ENCODE measurements around the gene NT5DC4. TPM values are rescaled to one million over a fixed set of nuclear protein-coding genes. Genes with fewer than 3 reads are reported as not detected.

The NT5DC4 gene
- polyA plus RNA-seq, 2 of the 4 experiments (the other 2 are of a cell fraction), result not detected

GRCh38 chr2:112762276-112762675 lies 41.5 kb downstream of the NT5DC4 start:
- H3K9me3 ChIP-seq, result no peaks in the 10 kb centered on the region
- CTCF ChIA-PET, result interaction anchor here (0.9 to 4.2 kb wide), 3 partner anchors 13 to 179 kb away, joined by 3 to 30 read pairs (median 10); no protein-coding TSS in a partner anchor
- TF ChIP-seq RNF2 (IDR thresholded peaks at IDR 0.05; ENCODE audit: borderline replicate concordance, low read depth), result no peak
- no peak for TF ChIP-seq KDM5A (IDR thresholded peaks at IDR 0.05)
- TF ChIP-seq ZNF302 (CRISPR knock-in tag; IDR thresholded peaks at IDR 0.05), result no peak
- no peak for TF ChIP-seq RCOR1 (IDR thresholded peaks at IDR 0.05; ENCODE audit: low read depth, low read length)
- TF ChIP-seq USF2 (IDR thresholded peaks at IDR 0.05), result no peak
- TF ChIP-seq HES2 (IDR thresholded peaks at IDR 0.05), result no peak
- no peak for TF ChIP-seq ZC3H11A (IDR thresholded peaks at IDR 0.05)
- TF ChIP-seq CBX8 (IDR thresholded peaks at IDR 0.05), result no peak
- TF ChIP-seq FOSL2 (IDR thresholded peaks at IDR 0.05), result no peak
- no peak for TF ChIP-seq FOSL2 (CRISPR knock-in tag; IDR thresholded peaks at IDR 0.05)
- no peak for TF ChIP-seq GATA3 (IDR thresholded peaks at IDR 0.05; ENCODE audit: borderline replicate concordance)
- no peak for TF ChIP-seq JUNB (IDR thresholded peaks at IDR 0.05)
- TF ChIP-seq MAFK (IDR thresholded peaks at IDR 0.05; ENCODE audit: partially characterized antibody), result no peak
- no peak for TF ChIP-seq CBX2 (IDR thresholded peaks at IDR 0.05; ENCODE audit: borderline replicate concordance, low read depth)
- TF ChIP-seq JUN (IDR thresholded peaks at IDR 0.05), result no peak
- no peak for TF ChIP-seq KDM1A (IDR thresholded peaks at IDR 0.05; ENCODE audit: low read depth)
- TF ChIP-seq HOXB13 (CRISPR knock-in tag; IDR thresholded peaks at IDR 0.05; ENCODE audit: low read depth), result no peak
- TF ChIP-seq SREBF2 (IDR thresholded peaks at IDR 0.05), result no peak
- TF ChIP-seq CHD2 (IDR thresholded peaks at IDR 0.05; ENCODE audit: low read length, partially characterized antibody), result no peak
- WGBS (ENCODE audit: missing lambda C conversion rate), result 90% methylated on average over 4 of the region's 4 CpGs
- no peak for DNase-seq (ENCODE audit: low read depth in 1 of 2, low spot score in 1 of 2)
- no peak overlapping the region for H3K27ac ChIP-seq
- H3K4me3 ChIP-seq, result no peak overlapping the region
- H3K4me1 ChIP-seq, result peaks cover 20% of the 10 kb centered on the region; the same call in 2 of the 3 replicates
- no peak for FAIRE-seq
- no peak for ATAC-seq
- H3K4me2 ChIP-seq, result peak overlapping the region; percentile 77; the same call in 2 of the 3 replicates
- POLR2A ChIA-PET, result no interaction called here

GRCh38 chr2:112764071-112765044 lies 43.5 kb downstream of the NT5DC4 start, which contains the start of gene CKAP2L:
Gene CKAP2L (minus strand): TSS chr2:112764609. CDS start chr2:112764598, 11 bp downstream.
- FAIRE-seq (peak; percentile 59), ATAC-seq (peak; percentile 99), DNase-seq (ENCODE audit: low read depth in 1 of 2, low spot score in 1 of 2) (peak; percentile 96 to 98)
- ChIA-PET CTCF (interaction anchor here (0.8 to 1.9 kb wide), 3 partner anchors 14 to 177 kb away, joined by 3 to 10 read pairs (median 4); no protein-coding TSS in a partner anchor), POLR2A (no interaction called here)
- Histone ChIP-seq H3K4me3 (peak within 1 kb of the TSS; percentile 75), H3K27ac (peak within 1 kb of the TSS; percentile 75 to 86), H3K4me1 (peaks cover 29% of the 10 kb centered on the region; the same call in 2 of the 3 replicates), H3K9me3 (no peaks in the 10 kb centered on the region), H3K4me2 (peak within 1 kb of the TSS; percentile 77)
- 2% methylated on average over 50 of the region's 79 CpGs for WGBS (ENCODE audit: missing lambda C conversion rate)
- TF ChIP-seq CHD2 (IDR thresholded peaks at IDR 0.05; ENCODE audit: low read length, partially characterized antibody) (no peak), USF2 (IDR thresholded peaks at IDR 0.05) (peak; percentile 13; the same call in 1 of the 2 replicates), SREBF2 (IDR thresholded peaks at IDR 0.05) (no peak), ZFP36 (IDR thresholded peaks at IDR 0.05; ENCODE audit: borderline replicate concordance, partially characterized antibody) (no peak), PHF8 (IDR thresholded peaks at IDR 0.05; ENCODE audit: borderline replicate concordance, low read depth) (0 out of 2 replicates have a peak, but pooled peaks have one; percentile 41), HDAC2 (IDR thresholded peaks at IDR 0.05) (peak; percentile 60; the same call in 1 of the 2 replicates), TFCP2L1 (CRISPR knock-in tag; IDR thresholded peaks at IDR 0.05) (no peak), JUNB (IDR thresholded peaks at IDR 0.05) (no peak), EHMT2 (IDR thresholded peaks at IDR 0.05; ENCODE audit: low read depth) (no peak), KDM5A (IDR thresholded peaks at IDR 0.05) (0 out of 2 replicates have a peak, but pooled peaks have one; percentile 35), ELK1 (IDR thresholded peaks at IDR 0.05; ENCODE audit: low read depth, low read length) (no peak), REST (IDR thresholded peaks at IDR 0.05) (no peak), RAD21 (conservative IDR thresholded peaks at IDR 0.05 in 1 of 2, IDR thresholded peaks at IDR 0.05 in 1 of 2) (no peak)
